Activated CD4-positive, alpha-beta T cell treated with anti-CD3 and anti-CD28 coated beads, Interleukin-2, amount 50 U/mL, for 24 hours (primary cell): ENCODE measurements around the gene DENND6A.
"Not testable (repeated sequence)": the region's sequence is repeated elsewhere in the genome, so short reads cannot be mapped to it uniquely, and the experiment has no call there.

Source experiments
- DNase-seq, 2 donors: peaks; one replicate each; pipeline ENCODE4 v3.0.0-alpha.2; 2020; ENCODE audit warnings: low read depth in 1 of 2, low spot score in 1 of 2

DENND6A gene

GRCh38 chr3:57696801-57697321, 4.0 kb upstream of the DENND6A start:
- DNase-seq: no peak

GRCh38 chr3:57694146-57694545, 1.3 kb upstream of the DENND6A start:
- no peak for DNase-seq

GRCh38 chr3:57692133-57692395, 813 bp downstream of the DENND6A start:
- not testable (repeated sequence) for DNase-seq

- no peak for DNase-seq
Measured at GRCh38 chr3:57691411-57692132, 1.3 kb downstream of the DENND6A start.

GRCh38 chr3:57689367-57690053, 3.4 kb downstream of the DENND6A start:
- no peak for DNase-seq

GRCh38 chr3:57688291-57688690, 4.6 kb downstream of the DENND6A start:
- no peak for DNase-seq

GRCh38 chr3:57683286-57683685, 9.6 kb downstream of the DENND6A start:
- no peak for DNase-seq

GRCh38 chr3:57682284-57682683, 10.6 kb downstream of the DENND6A start:
- DNase-seq: no peak

- no peak for DNase-seq
Measured at GRCh38 chr3:57681691-57682090, 11.2 kb downstream of the DENND6A start.

GRCh38 chr3:57680046-57680445, 12.8 kb downstream of the DENND6A start:
- no peak for DNase-seq

GRCh38 chr3:57675530-57675929, 17.3 kb downstream of the DENND6A start:
- DNase-seq: no peak

- no peak for DNase-seq
Measured at GRCh38 chr3:57673156-57673555, 19.7 kb downstream of the DENND6A start.

GRCh38 chr3:57670543-57670942, 22.3 kb downstream of the DENND6A start:
- DNase-seq: no peak

- DNase-seq: no peak
Measured at GRCh38 chr3:57661404-57661803, 31.5 kb downstream of the DENND6A start.

GRCh38 chr3:57659806-57660439, 33.0 kb downstream of the DENND6A start:
- no peak for DNase-seq

- no peak for DNase-seq
Measured at GRCh38 chr3:57659004-57659673, 33.7 kb downstream of the DENND6A start.

GRCh38 chr3:57658536-57658935, 34.3 kb downstream of the DENND6A start:
- no peak for DNase-seq

GRCh38 chr3:57655727-57656126, 37.1 kb downstream of the DENND6A start:
- DNase-seq: no peak

- DNase-seq: no peak
Measured at GRCh38 chr3:57654267-57654666, 38.6 kb downstream of the DENND6A start.

GRCh38 chr3:57652203-57652602, 40.7 kb downstream of the DENND6A start:
- DNase-seq: no peak

GRCh38 chr3:57647292-57647940, 45.5 kb downstream of the DENND6A start:
- DNase-seq: no peak
